Endothelial cell of umbilical vein (primary cell): ENCODE results near the gene GPR26. TPM values are rescaled to one million over a fixed set of nuclear protein-coding genes. Genes with fewer than 3 reads are reported as not detected.

Experiments used
- BruUV-seq: library from RNA; stranded (reverse); fragments of 400-500 nt; replicated peaks from 2 replicates; lab custom pipeline; 2021; lab: Mats Ljungman, UMichigan
- CTCF ChIA-PET: fragments of 300-600, 350-600 bp; sonication (Branson Sonifier 250); formaldehyde crosslinking; loops from one replicate; lab custom pipeline; 2021; ENCODE audit warnings: antibody characterized with exemption, inconsistent platforms; lab: Charles Lee
- POLR2A ChIA-PET: fragments of 300-600, 350-600 bp; sonication (Branson Sonifier 250); formaldehyde crosslinking; loops from one replicate; lab custom pipeline; 2021; ENCODE audit warnings: antibody characterized with exemption, inconsistent platforms; lab: Charles Lee
- DNase-seq: peaks from one replicate; pipeline ENCODE4 v3.0.0-alpha.2; 2011; ENCODE audit warnings: low read depth, low spot score
- FAIRE-seq: peaks from 2 replicates; lab custom pipeline; 2011; peaks lifted over from hg19 to GRCh38; lab: Jason Lieb, UNC
- H2AFZ ChIP-seq: 2 replicates; pipeline ENCODE4 v1.6.0; 2012; ENCODE audit warnings: low read depth, low read length, control low read depth, inconsistent platforms
- H3K27ac ChIP-seq: 2 replicates; pipeline ENCODE4 v1.5.1; 2011; ENCODE audit warnings: low read depth, mild to moderate bottlenecking, control low read depth, low read length, moderate library complexity; ENCODE audit not compliant: insufficient read depth
- H3K27me3 ChIP-seq, 2 experiments: 2 replicates each; pipeline versions ENCODE4 v1.6.0 to v1.6.1; 2011; ENCODE audit warnings: low read length in 2 of 2, mixed read lengths in 1 of 2; ENCODE audit not compliant: control insufficient read depth in 2 of 2, insufficient read depth in 2 of 2
- H3K36me3 ChIP-seq, 2 experiments: 2 replicates in 1 of 2; 3 replicates in 1 of 2; pipeline ENCODE4 v1.5.1; 2011; ENCODE audit warnings: low read length in 2 of 2, mild to moderate bottlenecking in 1 of 2, moderate library complexity in 1 of 2; ENCODE audit not compliant: control insufficient read depth in 2 of 2, insufficient read depth in 2 of 2; ENCODE audit errors: extremely low read depth in 1 of 2
- H3K4me1 ChIP-seq: 3 replicates; pipeline ENCODE4 v1.5.1; 2011; ENCODE audit warnings: mild to moderate bottlenecking, low read length; ENCODE audit not compliant: control insufficient read depth, insufficient read depth; ENCODE audit errors: extremely low read depth
- H3K4me2 ChIP-seq: 2 replicates; pipeline ENCODE4 v1.6.1; 2011; ENCODE audit warnings: low read length, control low read depth, mixed read lengths; ENCODE audit not compliant: insufficient read depth
- H3K4me3 ChIP-seq, 3 experiments: fragments of 200-600 bp in 1 of 3; sonication (generic), shearing (Covaris generic) in 1 of 3; replicated peaks in 1 of 3; 2 replicates each; pipeline ENCODE4 v1.5.1; 2011 to 2016; ENCODE audit warnings: control low read depth in 3 of 3, low read length in 3 of 3, mild to moderate bottlenecking in 2 of 3, inconsistent platforms in 1 of 3, low read depth in 1 of 3, moderate library complexity in 1 of 3; ENCODE audit not compliant: insufficient read depth in 1 of 3
- H3K79me2 ChIP-seq: 2 replicates; pipeline ENCODE4 v1.6.0; 2012; ENCODE audit warnings: low read length, inconsistent platforms; ENCODE audit not compliant: control insufficient read depth, insufficient read depth
- H3K9ac ChIP-seq: replicated peaks from 2 replicates; pipeline ENCODE3; 2011; ENCODE audit warnings: low read length, control low read depth; ENCODE audit not compliant: insufficient read depth; ENCODE audit errors: extremely low read depth
- H3K9me1 ChIP-seq: replicated peaks from 3 replicates; pipeline ENCODE4 v1.6.0; 2011; ENCODE audit warnings: mild to moderate bottlenecking, low read length; ENCODE audit not compliant: control insufficient read depth, insufficient read depth; ENCODE audit errors: extremely low read depth
- H3K9me3 ChIP-seq: replicated peaks from 2 replicates; pipeline ENCODE4 v1.5.1; 2012; ENCODE audit warnings: low read length, inconsistent platforms; ENCODE audit not compliant: control insufficient read depth, insufficient read depth
- H4K20me1 ChIP-seq: replicated peaks from 2 replicates; pipeline ENCODE3; 2011; ENCODE audit warnings: mild to moderate bottlenecking, low read length; ENCODE audit not compliant: control insufficient read depth, insufficient read depth; ENCODE audit errors: extremely low read depth
- EZH2 ChIP-seq: IDR thresholded peaks from 2 replicates; pipeline ENCODE4 v1.6.1; 2012; ENCODE audit warnings: borderline replicate concordance, low read depth, mild to moderate bottlenecking, moderate library complexity, low read length, inconsistent platforms; ENCODE audit not compliant: severe bottlenecking
- FOS ChIP-seq: IDR thresholded peaks from 2 replicates; pipeline ENCODE4 v1.6.1; 2011; ENCODE audit warnings: mild to moderate bottlenecking, low read length, moderate library complexity, borderline replicate concordance; ENCODE audit not compliant: insufficient read depth
- GATA2 ChIP-seq: IDR thresholded peaks from 2 replicates; pipeline ENCODE4 v1.7.0; 2011; ENCODE audit warnings: low read depth, mild to moderate bottlenecking, moderate library complexity, mixed read lengths, low read length; ENCODE audit not compliant: insufficient read length, insufficient read depth
- JUN ChIP-seq: IDR thresholded peaks from 2 replicates; pipeline ENCODE4 v1.6.1; 2011; ENCODE audit warnings: borderline replicate concordance, low read depth; ENCODE audit not compliant: insufficient read length, insufficient read depth
- MYC ChIP-seq: IDR thresholded peaks from one replicate; pipeline ENCODE4 v1.6.1; 2011; ENCODE audit warnings: mild to moderate bottlenecking, low read depth, low read length
- POLR2A ChIP-seq: IDR thresholded peaks from 2 replicates; pipeline ENCODE4 v1.6.1; 2012; ENCODE audit warnings: low read depth, mild to moderate bottlenecking, control low read depth, low read length
- POLR2AphosphoS5 ChIP-seq: IDR thresholded peaks from 2 replicates; pipeline ENCODE4 v1.6.1; 2012; ENCODE audit warnings: low read depth, mild to moderate bottlenecking, control low read depth, low read length, moderate library complexity; ENCODE audit not compliant: insufficient read depth
- dilution Hi-C: fragments of 300-500 bp; cut with MboI; formaldehyde crosslinking; loops from one replicate; pipeline ENCODE4 v1.15.0; 2019; ENCODE audit warnings: low sequenced_read_pairs; ENCODE audit not compliant: extremely low pct_ligation_motif_present
- intact Hi-C: fragments of 100-400 bp; cut with micrococcal nuclease; formaldehyde crosslinking; loops from one replicate; pipeline ENCODE4 v1.10.0; 2022
- polyA plus RNA-seq, 4 experiments: library from polyadenylated mRNA; depleted of rRNA in 3 of 4; stranded (reverse) in 3 of 4; unstranded in 1 of 4; fragments of >200 nt; gene quantifications; 2 replicates each; pipeline versions ENCODE4 v1.2.1 to v1.2.3, GENCODE V29; 2011 to 2012; ENCODE audit warnings: missing spikeins in 1 of 4
- total RNA-seq: library from RNA; stranded (reverse); gene quantifications from 2 replicates; pipeline ENCODE4 v1.2.3, GENCODE V29; 2021
- TF ChIP-seq, protein P1 (sequence below), 2 donors: IDR thresholded peaks; 1 replicate in 1 of 2; 2 replicates in 1 of 2; pipeline ENCODE4 v1.5.1; 2011; ENCODE audit warnings: low read length in 2 of 2, mild to moderate bottlenecking in 2 of 2, moderate library complexity in 2 of 2, control low read depth in 1 of 2, inconsistent platforms in 1 of 2, low read depth in 1 of 2; ENCODE audit not compliant: insufficient read depth in 1 of 2; ENCODE audit errors: extremely low read depth in 1 of 2
- TF ChIP-seq, protein P2 (sequence below): IDR thresholded peaks from 2 replicates; pipeline ENCODE4 v1.6.1; 2011; ENCODE audit not compliant: insufficient read depth, insufficient read length

The GPR26 gene
- total and polyA plus RNA-seq, 2 donors (not counting 3 experiments of a cell fraction or from before 2014, with no cell fraction given), result not detected

DNA sequence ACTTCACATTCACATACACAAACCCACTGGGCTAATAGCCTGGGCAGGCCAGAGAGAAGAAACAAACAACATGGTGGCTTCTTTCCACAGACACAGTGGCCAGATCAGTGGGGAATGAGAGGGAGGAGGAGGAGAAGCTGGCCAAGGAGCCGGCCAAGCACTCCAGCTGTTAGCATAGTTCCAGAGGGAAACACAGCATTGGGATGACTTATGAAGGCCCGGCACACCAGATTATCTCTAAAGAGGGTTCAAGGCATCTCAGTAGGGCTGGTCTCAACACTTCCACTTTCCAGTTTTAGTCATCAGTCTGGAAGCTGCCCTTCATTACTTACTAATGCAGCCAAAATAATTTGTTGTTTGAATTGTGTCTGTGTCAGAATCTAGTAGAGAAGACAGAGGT lies 42.1 kb upstream of the GPR26 start:
- H3K4me3 ChIP-seq, result no peak overlapping the region
- H4K20me1 ChIP-seq, result no peaks in the 10 kb centered on the region
- dilution Hi-C loops (no loop called here), intact Hi-C loops (no loop called here)
- no peaks in the 10 kb centered on the region for H3K27me3 ChIP-seq
- no TSS peak for BruUV-seq
- no peaks in the 10 kb centered on the region for H3K9me1 ChIP-seq
- no peaks in the 10 kb centered on the region for H3K79me2 ChIP-seq
- no peaks in the 10 kb centered on the region for H3K9me3 ChIP-seq
- no peaks in the 10 kb centered on the region for H3K4me1 ChIP-seq
- ChIA-PET POLR2A (no interaction called here), CTCF (no interaction called here)
- H3K9ac ChIP-seq, result no peak overlapping the region
- no peaks in the 10 kb centered on the region for H3K36me3 ChIP-seq
- no peak for TF ChIP-seq MYC
- no peak overlapping the region for H2AFZ ChIP-seq
- no peak for DNase-seq
- no peak for FAIRE-seq
- H3K27ac ChIP-seq, result no peak overlapping the region
- H3K4me2 ChIP-seq, result no peak overlapping the region

DNA sequence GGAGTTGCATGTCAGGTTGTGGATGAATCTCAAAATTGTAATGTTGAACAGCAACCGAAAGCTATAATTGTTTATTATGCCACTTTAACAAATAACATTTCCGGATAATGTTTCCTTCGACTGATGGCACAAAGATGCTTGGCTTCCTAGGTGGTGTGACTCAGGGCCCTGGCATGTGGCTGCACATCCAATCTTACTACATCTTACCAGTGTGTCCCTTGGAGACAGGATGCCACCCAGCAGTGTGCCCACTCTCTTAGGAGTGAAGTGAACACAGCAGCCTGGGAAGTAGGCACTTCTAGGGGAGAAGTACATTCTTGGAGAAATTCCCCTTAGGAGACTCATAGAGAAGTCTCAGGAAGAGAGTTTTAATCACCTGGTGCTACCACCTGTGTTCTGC lies 33.0 kb upstream of the GPR26 start:
- no peak for FAIRE-seq
- TF ChIP-seq POLR2AphosphoS5 (no peak), EZH2 (no peak), POLR2A (no peak), MYC (no peak), FOS (no peak), GATA2 (no peak), JUN (no peak)
- TF ChIP-seq, protein P1, sequence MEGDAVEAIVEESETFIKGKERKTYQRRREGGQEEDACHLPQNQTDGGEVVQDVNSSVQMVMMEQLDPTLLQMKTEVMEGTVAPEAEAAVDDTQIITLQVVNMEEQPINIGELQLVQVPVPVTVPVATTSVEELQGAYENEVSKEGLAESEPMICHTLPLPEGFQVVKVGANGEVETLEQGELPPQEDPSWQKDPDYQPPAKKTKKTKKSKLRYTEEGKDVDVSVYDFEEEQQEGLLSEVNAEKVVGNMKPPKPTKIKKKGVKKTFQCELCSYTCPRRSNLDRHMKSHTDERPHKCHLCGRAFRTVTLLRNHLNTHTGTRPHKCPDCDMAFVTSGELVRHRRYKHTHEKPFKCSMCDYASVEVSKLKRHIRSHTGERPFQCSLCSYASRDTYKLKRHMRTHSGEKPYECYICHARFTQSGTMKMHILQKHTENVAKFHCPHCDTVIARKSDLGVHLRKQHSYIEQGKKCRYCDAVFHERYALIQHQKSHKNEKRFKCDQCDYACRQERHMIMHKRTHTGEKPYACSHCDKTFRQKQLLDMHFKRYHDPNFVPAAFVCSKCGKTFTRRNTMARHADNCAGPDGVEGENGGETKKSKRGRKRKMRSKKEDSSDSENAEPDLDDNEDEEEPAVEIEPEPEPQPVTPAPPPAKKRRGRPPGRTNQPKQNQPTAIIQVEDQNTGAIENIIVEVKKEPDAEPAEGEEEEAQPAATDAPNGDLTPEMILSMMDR (IDR thresholded peaks at IDR 0.05; ENCODE audit: extremely low read depth in 1 of 2, insufficient read depth in 1 of 2, low read depth in 1 of 2, low read length in 2 of 2), result no peak
- TF ChIP-seq, protein P2, sequence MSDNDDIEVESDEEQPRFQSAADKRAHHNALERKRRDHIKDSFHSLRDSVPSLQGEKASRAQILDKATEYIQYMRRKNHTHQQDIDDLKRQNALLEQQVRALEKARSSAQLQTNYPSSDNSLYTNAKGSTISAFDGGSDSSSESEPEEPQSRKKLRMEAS, result no peak
- no peak overlapping the region for H3K4me3 ChIP-seq
- intact Hi-C loops (no loop called here), dilution Hi-C loops (no loop called here)
- no peak for DNase-seq
- H3K9me1 ChIP-seq, result no peaks in the 10 kb centered on the region
- no peaks in the 10 kb centered on the region for H3K36me3 ChIP-seq
- H3K27ac ChIP-seq, result no peak overlapping the region
- ChIA-PET CTCF (no interaction called here), POLR2A (no interaction called here)
- no peaks in the 10 kb centered on the region for H4K20me1 ChIP-seq
- H2AFZ ChIP-seq, result no peak overlapping the region
- H3K4me2 ChIP-seq, result no peak overlapping the region
- H3K9ac ChIP-seq, result no peak overlapping the region
- H3K9me3 ChIP-seq, result no peaks in the 10 kb centered on the region
- H3K27me3 ChIP-seq, result no peaks in the 10 kb centered on the region
- H3K4me1 ChIP-seq, result no peaks in the 10 kb centered on the region
- no TSS peak for BruUV-seq
- H3K79me2 ChIP-seq, result no peaks in the 10 kb centered on the region
